ENCODE results near the gene TCTN2.
A peak's percentile ranks its signal among the peaks of the same experiment; 100 is the strongest.

TCTN2 gene

DNA sequence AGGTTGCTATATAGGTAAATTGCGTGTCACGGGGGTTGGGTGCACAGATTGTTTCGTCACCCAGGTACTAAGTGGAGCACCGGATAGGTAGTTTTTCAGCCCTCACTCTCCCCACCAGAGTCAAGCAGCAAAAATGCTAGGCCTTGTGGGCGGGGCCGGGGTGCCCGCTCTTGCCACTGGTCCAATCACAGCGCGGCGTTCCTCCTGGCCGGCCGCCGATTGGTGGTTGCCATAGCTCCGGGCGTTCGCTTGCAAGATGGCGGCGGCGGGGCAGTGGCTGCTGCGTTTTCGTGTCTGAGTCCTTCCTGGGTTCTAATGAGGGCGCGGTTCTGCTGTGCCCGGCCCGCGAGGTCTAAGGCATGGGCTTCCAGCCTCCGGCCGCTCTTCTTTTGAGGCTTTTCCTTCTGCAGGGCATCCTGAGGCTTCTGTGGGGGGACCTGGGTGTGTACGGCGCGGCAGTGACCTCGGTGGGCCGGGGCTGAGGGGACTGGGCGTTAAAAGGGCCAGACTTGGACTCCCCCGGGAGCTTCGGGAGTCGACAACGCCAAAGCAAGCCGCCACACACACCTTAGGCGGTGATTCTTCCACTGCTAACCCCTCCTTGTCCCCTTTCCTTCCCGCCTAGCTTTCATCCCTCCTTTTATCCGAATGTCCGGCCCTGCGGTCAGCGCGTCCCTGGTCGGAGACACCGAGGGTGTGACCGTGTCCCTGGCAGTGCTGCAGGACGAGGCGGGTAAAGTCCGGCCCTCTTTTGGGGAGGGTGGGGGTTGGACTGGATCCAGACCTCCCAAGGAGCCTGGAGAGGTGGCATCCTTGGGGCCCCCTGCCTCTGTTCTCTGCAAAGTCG lies at the start of gene TCTN2:
Gene TCTN2, plus strand, starts transcription at position 232 of the 847 bp plus-strand sequence. Its CDS starts 128 bp downstream, at position 360.
- DNase-seq: peak; percentile 85

DNA sequence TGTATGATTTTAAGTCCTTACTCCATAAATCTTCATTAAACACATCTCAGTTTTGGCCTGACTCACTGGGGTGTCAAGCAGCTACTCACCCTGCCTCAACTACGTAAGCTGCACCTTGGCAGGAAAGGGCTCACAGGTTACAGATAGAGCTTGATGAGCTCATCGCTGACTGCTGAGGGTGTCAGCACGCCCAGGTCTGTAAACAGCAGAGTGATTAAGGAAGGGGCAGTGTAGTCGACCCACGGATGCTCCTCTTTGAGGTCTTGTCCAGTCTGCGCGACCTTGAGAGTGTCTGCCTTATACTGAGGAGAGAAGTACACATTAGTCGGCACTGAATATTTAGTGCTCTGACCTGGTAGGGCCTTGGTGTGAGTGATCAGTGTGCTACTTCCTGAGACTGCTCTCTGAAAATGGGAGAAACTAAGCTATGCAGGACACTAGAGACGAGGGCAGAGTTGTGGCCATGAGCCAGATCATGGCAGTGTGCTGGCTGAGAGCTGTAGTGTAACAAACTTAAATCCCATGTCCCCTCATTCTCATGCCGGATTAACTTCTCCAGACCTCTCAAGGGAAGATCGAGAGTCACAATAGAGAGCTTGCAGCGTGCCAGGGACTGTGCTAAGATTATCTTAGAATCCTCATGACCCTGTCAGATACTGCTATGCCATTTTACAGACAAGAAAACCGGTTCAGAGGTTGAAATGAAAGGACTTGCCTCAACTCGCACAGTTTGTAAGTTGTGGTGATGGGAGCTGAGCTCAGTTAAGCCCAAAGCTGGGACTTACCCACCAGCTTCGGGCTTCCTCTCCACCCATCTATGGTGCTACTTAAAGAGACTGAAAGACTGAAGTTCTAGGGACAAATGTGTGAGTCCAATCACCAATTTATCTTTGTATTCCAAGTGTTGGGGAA lies 49.0 kb upstream of the TCTN2 start:
- DNase-seq: no peak

DNA sequence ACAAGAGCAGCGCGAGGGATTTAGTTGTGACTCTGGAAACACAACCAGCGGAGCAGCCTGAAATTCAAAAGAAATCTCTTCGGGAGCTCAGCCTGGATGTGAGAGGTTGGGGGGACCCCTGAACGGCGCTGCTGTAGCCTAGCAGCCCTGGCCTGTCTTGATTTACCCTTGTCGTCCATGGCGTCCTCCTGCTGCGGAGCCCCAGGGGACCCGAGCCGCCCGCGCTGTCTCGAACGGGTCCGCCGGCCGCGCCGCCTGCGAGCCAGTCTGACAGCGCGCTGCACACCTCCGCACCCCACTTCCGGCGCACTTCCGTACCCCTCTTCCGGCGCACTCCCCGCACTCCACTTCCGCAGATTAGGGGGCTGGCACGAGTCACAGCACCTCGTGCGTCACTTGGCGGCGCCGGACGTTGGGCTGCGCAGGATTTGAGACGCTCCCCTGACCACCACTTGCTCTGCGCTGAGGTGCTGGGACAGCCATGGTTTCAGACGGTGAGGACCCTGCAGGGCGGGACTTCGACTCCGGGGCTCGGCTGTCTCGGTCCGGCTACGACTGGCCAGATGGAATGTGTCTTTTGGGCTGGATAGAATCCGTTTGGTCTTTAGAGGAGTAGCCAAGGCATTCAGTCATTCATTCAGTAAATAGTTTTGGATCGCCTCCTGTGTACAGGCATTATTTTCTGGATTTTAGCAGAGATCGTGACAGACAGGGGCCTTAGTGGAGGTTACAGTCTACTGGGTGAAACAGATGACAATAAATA lies 37.4 kb upstream of the TCTN2 start, which contains the start of the genes EIF2B1 and GTF2H3:
Gene EIF2B1, minus strand, starts transcription at position 308 of the 763 bp plus-strand sequence. Its CDS starts 129 bp downstream, at position 179.
Gene GTF2H3, plus strand, starts transcription at position 451 of the 763 bp plus-strand sequence. Its CDS starts 31 bp downstream, at position 482.
- peak; percentile 96 for DNase-seq

DNA sequence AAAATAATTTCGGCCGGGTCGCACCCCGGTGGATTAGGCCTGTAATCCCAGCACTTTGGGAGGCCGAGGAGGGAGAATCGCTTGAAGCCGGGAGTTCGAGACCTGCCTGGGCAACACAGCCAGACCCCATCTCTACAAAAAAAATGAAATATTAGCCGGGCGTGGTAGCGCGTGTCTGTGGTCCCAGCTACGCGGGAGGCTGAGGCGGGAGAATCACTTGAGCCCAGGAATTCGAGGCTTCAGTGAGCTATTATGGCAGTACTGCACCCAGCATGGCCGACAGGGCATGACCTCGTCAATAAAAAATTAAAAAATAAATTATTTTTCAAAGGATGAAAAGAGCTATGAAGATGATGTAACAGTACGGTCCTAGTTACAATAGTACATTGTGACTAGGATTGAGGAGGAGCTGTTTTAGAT lies 36.8 kb upstream of the TCTN2 start:
- no peak for DNase-seq

- no peak for DNase-seq
Measured at GRCh38 chr12:123643911-123644310, 27.0 kb upstream of the TCTN2 start.

GRCh38 chr12:123645380-123645779 lies 25.5 kb upstream of the TCTN2 start:
- no peak for DNase-seq

GRCh38 chr12:123645878-123646277 lies 25.0 kb upstream of the TCTN2 start:
- no peak for DNase-seq

DNA sequence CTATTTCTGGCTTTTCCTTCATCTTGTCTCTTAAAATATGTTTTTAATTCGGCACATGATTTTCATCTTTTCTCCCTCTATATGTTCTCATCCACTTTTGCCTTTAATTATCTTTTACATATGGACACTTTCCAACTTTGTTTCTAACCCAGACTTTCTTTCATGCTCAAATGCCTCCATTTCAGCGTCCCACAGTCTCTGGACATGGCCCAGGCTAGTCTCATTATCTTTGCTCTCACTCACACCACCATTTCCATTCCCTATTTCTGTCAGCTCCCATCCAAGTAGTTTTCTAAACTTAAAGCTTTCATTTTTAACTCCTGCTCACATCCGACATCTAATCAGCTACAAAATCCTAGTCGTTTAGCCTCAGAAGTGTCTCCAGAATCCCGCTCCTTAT lies 22.5 kb upstream of the TCTN2 start:
- DNase-seq: no peak

DNA sequence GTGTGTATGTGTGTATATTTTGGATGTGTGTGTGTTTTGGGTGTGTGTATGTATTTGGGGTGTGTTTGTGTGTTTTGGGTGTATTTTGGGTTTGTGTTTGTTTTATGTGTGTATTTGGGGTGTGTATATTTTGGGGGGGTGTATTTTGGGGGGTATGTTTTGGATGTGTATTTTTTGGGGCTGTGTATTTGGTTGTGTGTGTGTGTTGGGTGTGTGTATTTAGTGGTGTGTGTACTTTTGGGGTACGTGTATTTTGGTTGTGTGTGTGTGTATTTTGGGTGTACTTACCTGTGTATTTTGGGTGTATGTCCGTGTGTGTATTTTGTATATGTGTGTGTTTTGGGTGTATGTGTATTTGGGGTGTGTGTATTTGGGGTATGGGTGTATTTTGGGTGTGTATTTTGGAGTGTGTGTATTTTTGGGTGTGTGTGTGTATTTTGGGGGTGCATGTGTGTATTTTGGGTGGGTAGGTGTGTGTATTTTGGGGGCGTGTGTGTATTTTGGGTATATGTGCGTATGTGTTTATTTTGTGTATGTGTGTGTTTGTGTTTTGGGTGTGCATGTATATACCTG lies 16.7 kb upstream of the TCTN2 start:
- DNase-seq: no peak

DNA sequence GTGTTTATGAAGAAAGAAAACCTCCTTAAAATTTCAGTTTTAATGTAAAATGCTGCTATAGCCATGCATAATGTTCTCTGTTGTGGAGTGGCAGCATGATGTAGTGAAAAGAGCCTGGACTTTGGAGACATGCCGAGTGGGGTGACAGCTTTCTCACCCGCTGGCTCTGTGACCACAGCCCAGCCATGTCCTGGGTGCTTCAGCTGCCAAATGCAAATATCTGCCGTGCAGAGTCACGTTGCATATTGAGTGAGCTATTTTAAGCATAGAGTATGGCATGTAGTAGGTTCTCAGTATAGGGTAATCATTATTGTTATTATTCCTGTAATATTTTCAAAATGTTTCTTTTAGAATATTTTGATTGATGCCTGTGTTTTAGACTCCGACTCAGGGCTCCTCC lies 15.5 kb upstream of the TCTN2 start:
- no peak for DNase-seq

DNA sequence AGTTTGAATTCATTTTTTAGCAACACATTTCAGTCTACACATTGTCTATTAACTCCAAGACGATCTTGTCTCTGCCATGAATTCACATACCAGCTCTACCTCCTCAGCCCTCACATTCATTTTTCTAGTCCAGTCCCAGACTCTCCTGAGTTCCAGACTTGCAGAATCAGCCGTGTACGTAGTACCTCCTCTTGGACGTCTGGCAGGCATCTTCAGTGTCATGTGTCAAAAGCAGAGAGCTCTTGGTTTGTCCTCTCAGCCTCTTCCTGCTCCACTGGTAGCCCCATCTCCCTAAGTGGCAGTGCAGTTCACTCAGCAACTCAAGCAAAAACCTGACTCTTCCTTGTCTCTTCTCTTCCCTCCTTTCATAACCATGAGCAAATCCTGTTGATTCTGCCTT lies 14.5 kb upstream of the TCTN2 start:
- DNase-seq: no peak

- DNase-seq: no peak
Measured at GRCh38 chr12:123657211-123657610, 13.7 kb upstream of the TCTN2 start.

- DNase-seq: no peak
Measured at GRCh38 chr12:123659996-123660727, 10.8 kb upstream of the TCTN2 start.

DNA sequence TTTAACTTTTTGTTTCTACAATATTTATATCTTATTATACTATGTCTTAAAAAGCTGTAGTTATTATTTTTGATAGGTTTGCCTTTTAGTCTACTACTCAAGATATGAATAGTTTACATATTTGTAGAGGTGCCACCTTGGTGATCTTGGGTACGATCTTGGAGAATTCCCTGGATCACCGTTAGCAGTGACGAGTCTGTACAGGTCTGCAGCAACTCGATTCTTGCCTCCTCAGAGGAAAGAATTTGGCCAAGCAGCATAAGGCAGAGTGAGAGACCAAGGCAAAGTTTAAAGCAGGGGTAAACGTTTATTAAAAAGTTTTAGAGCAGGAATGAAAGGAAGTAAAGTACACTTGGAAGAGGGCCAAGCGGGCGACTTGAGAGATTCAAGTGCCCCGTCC lies 3.1 kb upstream of the TCTN2 start:
- DNase-seq: no peak

GRCh38 chr12:123671876-123672275 lies 963 bp downstream of the TCTN2 start:
- DNase-seq: no peak

DNA sequence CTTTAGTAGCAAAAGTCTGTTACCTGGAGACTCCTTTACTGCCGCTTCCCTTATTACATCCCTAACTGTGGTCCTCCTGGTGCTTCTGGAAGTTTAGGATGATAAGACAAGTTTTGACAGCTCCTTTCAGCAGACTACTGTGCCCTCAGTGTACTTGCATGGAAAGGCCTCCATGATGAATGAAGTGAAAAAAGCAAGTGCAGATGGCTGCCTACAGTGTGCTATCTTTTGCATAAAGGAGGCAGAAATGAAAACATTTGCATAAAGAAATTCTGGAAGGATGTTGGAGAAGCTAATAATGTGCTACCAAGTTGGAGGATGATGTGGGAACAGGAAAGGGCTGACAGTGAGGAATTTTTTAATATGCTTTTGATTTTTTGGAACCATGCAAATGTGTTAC lies 4.5 kb downstream of the TCTN2 start:
- no peak for DNase-seq

DNA sequence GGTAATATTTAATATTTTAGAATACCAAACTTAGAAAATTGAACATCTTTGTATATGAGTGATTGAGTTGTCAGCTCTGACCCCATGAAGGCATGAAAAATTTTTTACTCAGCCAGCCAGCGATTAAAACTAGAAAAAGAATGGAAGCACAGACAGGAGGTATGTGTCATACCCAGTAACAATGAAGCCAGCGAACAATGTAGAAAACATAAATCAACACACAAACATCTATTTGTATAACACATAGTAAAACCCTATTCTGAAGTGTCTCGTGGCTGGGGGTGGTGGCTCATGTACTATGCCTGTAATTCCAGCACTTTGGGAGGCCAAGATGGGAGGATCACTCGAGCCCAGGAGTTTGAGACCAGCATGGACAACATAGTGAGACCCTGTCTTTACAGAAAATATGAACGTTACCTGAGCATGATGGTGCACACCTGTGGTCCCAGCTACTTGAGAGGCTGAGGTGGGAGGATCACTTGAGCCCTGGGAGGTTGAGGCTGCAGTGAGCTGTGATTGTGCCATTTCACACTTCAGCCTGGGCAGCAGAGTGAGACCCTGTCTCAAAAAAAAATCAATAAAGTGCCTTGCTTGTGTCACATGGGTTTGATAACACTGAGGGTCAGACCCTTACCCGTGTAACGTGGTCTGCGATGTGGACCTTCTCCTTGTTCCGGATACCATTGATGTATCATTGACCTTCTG lies 5.9 kb downstream of the TCTN2 start:
- DNase-seq: no peak

GRCh38 chr12:123678981-123679380 lies 8.1 kb downstream of the TCTN2 start:
- no peak for DNase-seq

- DNase-seq: peak; percentile 93
Measured at GRCh38 chr12:123681605-123682004, 10.7 kb downstream of the TCTN2 start.

DNA sequence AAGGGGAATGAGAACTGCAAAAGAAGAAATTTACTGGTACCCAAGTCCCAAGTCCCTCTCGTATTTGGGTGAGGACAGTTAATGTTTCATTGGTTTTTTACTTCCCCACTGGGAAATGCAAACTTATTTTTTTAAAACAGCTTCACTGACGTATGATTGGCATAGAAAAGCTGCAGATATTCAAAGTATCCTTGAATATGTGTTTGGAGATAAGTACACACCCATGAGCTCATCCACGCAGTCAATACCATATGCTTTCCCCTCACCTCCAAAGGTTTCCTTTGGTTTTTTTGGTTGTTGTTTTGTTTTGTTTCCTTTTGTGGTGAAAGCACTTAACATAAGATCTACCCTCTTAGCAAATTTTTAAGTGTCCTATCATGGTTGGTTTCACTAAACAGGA lies 13.1 kb downstream of the TCTN2 start:
- DNase-seq: no peak

DNA sequence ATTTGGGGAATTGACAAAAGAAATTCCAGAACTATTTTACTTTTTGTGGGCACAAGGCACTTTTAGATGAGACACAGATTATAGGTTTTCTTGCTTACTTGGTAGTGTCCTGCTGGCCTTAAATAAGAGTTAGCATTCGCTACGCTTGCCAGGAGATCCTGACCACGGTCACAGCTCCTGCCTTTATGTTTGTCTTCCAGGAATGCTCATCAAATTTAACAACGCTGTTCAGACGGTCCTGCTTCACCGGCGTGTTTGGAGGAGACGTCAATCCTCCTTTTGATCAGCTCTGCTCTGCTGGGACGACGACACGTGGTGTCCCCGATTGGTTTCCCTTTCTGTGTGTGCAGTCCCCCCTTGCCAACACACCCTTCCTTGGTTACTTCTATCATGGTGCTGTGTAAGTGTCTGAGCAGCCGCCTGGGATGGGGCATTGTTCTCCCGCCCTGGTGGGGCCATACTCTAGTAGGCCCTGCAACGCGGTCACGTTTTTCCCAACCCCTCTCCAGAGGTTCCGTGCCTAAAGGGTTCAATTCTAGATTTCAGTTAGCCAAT lies 15.8 kb downstream of the TCTN2 start:
- DNase-seq: no peak

All from MV-4-11 (cell line).